IMR-90 (cell line): ENCODE measurements around the gene GJB5. TPM values are rescaled to one million over a fixed set of nuclear protein-coding genes. Genes with fewer than 3 reads are reported as not detected.

Experiments
- CHD1 ChIP-seq: IDR thresholded peaks from 2 replicates; pipeline ENCODE4 v1.6.1; 2012; ENCODE audit warnings: low read depth, low read length, improper control_type of control experiment
- MAZ ChIP-seq: IDR thresholded peaks from 2 replicates; pipeline ENCODE4 v1.6.1; 2012; ENCODE audit warnings: low read depth, mild to moderate bottlenecking, low read length, improper control_type of control experiment, moderate library complexity, borderline replicate concordance
- POLR2A ChIP-seq: IDR thresholded peaks from 2 replicates; pipeline ENCODE4 v1.6.1; 2012; ENCODE audit warnings: mild to moderate bottlenecking, low read depth, low read length
- RFX5 ChIP-seq: IDR thresholded peaks from 2 replicates; pipeline ENCODE4 v1.8.0; 2012; ENCODE audit warnings: low read depth, mild to moderate bottlenecking, low read length, moderate library complexity
- polyA plus RNA-seq, 3 experiments: library from polyadenylated mRNA; depleted of rRNA; stranded (reverse); fragments of >200 nt; gene quantifications; 2 replicates each; pipeline ENCODE4 v1.2.3, GENCODE V29; 2012; ENCODE audit warnings: low replicate concordance in 1 of 3
- total RNA-seq: library from RNA; depleted of rRNA; stranded (reverse); fragments of >200 nt; gene quantifications from 2 replicates; pipeline ENCODE4 v1.2.3, GENCODE V29; 2012
- TF ChIP-seq, protein P1 (sequence below): conservative IDR thresholded peaks from 2 replicates; pipeline ENCODE4 v1.5.1; 2012; ENCODE audit warnings: mild to moderate bottlenecking, low read depth, low read length, improper control_type of control experiment

The GJB5 gene
- total and polyA plus RNA-seq, 2 of the 4 experiments (the other 2 are of a cell fraction), result 0.10 TPM; not detected in 1

DNA sequence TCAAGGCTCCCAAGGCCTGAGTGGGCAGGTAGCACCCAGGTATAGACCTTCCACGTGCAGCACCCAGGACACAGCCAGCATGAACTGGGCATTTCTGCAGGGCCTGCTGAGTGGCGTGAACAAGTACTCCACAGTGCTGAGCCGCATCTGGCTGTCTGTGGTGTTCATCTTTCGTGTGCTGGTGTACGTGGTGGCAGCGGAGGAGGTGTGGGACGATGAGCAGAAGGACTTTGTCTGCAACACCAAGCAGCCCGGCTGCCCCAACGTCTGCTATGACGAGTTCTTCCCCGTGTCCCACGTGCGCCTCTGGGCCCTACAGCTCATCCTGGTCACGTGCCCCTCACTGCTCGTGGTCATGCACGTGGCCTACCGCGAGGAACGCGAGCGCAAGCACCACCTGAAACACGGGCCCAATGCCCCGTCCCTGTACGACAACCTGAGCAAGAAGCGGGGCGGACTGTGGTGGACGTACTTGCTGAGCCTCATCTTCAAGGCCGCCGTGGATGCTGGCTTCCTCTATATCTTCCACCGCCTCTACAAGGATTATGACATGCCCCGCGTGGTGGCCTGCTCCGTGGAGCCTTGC is 6.4 kb downstream of the GJB5 start (continued):
- TF ChIP-seq, protein P1, sequence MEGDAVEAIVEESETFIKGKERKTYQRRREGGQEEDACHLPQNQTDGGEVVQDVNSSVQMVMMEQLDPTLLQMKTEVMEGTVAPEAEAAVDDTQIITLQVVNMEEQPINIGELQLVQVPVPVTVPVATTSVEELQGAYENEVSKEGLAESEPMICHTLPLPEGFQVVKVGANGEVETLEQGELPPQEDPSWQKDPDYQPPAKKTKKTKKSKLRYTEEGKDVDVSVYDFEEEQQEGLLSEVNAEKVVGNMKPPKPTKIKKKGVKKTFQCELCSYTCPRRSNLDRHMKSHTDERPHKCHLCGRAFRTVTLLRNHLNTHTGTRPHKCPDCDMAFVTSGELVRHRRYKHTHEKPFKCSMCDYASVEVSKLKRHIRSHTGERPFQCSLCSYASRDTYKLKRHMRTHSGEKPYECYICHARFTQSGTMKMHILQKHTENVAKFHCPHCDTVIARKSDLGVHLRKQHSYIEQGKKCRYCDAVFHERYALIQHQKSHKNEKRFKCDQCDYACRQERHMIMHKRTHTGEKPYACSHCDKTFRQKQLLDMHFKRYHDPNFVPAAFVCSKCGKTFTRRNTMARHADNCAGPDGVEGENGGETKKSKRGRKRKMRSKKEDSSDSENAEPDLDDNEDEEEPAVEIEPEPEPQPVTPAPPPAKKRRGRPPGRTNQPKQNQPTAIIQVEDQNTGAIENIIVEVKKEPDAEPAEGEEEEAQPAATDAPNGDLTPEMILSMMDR, result no peak
- TF ChIP-seq POLR2A, result no peak
- TF ChIP-seq CHD1, result no peak
- TF ChIP-seq MAZ, result no peak
- no peak for TF ChIP-seq RFX5
